H1 (cell line): ENCODE measurements around the gene ITGB1BP1.

Experiments
- CEBPB ChIP-seq: IDR thresholded peaks from 2 replicates; pipeline ENCODE4 v1.6.1; 2012; ENCODE audit warnings: low read depth, low read length
- CTCF ChIP-seq, 3 experiments: IDR thresholded peaks; 1 replicate in 2 of 3; 2 replicates in 1 of 3; pipeline versions ENCODE4 v1.5.1 to v1.6.1; 2011; ENCODE audit warnings: low read length in 3 of 3, mild to moderate bottlenecking in 3 of 3, inconsistent platforms in 2 of 3, low read depth in 1 of 3, moderate library complexity in 1 of 3; ENCODE audit not compliant: insufficient read depth in 1 of 3; ENCODE audit errors: control extremely low read depth in 1 of 3
- EP300 ChIP-seq, 2 experiments: IDR thresholded peaks; 1 replicate in 1 of 2; 2 replicates in 1 of 2; pipeline ENCODE4 v1.6.1; 2011 to 2012; ENCODE audit warnings: low read depth in 2 of 2, low read length in 2 of 2, mild to moderate bottlenecking in 2 of 2, borderline replicate concordance in 1 of 2, inconsistent platforms in 1 of 2, moderate library complexity in 1 of 2
- JUN ChIP-seq: IDR thresholded peaks from 2 replicates; pipeline ENCODE4 v1.6.1; 2011; ENCODE audit warnings: low read depth, mild to moderate bottlenecking, improper control_type of control experiment, low read length
- JUND ChIP-seq: IDR thresholded peaks from 2 replicates; pipeline ENCODE4 v1.6.1; 2011; ENCODE audit warnings: mild to moderate bottlenecking, improper control_type of control experiment, low read length
- MAX ChIP-seq: IDR thresholded peaks from 2 replicates; pipeline ENCODE4 v1.6.1; 2012; ENCODE audit warnings: inconsistent platforms
- NRF1 ChIP-seq: IDR thresholded peaks from 2 replicates; pipeline ENCODE4 v1.6.1; 2011; ENCODE audit warnings: mild to moderate bottlenecking, low read depth, low read length, improper control_type of control experiment
- RXRA ChIP-seq: IDR thresholded peaks from 2 replicates; pipeline ENCODE4 v1.6.1; 2011; ENCODE audit warnings: low read depth, mild to moderate bottlenecking, low read length, moderate library complexity; ENCODE audit not compliant: insufficient read depth
- TBP ChIP-seq: IDR thresholded peaks from 2 replicates; pipeline ENCODE4 v1.6.1; 2011; ENCODE audit warnings: low read depth, low read length, improper control_type of control experiment

GRCh38 chr2:9405636-9406035 lies 17.7 kb downstream of the ITGB1BP1 start:
- TF ChIP-seq NRF1 (no peak), TBP (no peak), CTCF (IDR thresholded peaks at IDR 0.05; ENCODE audit: control extremely low read depth in 1 of 3, insufficient read depth in 1 of 3, low read depth in 1 of 3, low read length in 3 of 3) (no peak), MAX (no peak), JUND (no peak), JUN (no peak), CEBPB (no peak), EP300 (IDR thresholded peaks at IDR 0.05; ENCODE audit: borderline replicate concordance in 1 of 2, low read depth in 2 of 2, low read length in 2 of 2) (no peak), RXRA (no peak)
